DMS79 treated with DMSO at 0.1 percent for 48 hours (cell line): Measurements from ENCODE around the gene RETREG3.

ENCODE experiments used
- DNase-seq: peaks from one replicate; lab custom pipeline; 2025; lab: John Stamatoyannopoulos, UW

The RETREG3 gene

GRCh38 chr17:42612013-42612412 lies 2.8 kb upstream of the RETREG3 start:
- DNase-seq = no peak

- peak; percentile 39 for DNase-seq
These were observed 934 bp upstream of the RETREG3 start for GRCh38 chr17:42609814-42610801.

GRCh38 chr17:42608305-42609181 lies 631 bp downstream of the RETREG3 start:
- DNase-seq = peak; percentile 37

- DNase-seq = no peak
These were observed 1.4 kb downstream of the RETREG3 start for GRCh38 chr17:42607769-42608168.

GRCh38 chr17:42603318-42603717 lies 5.9 kb downstream of the RETREG3 start:
- DNase-seq = no peak

- peak; percentile 93 for DNase-seq
These were observed 10.3 kb downstream of the RETREG3 start for GRCh38 chr17:42598905-42599304.

- no peak for DNase-seq
These were observed 12.8 kb downstream of the RETREG3 start for GRCh38 chr17:42596386-42596785.

- no peak for DNase-seq
These were observed 17.8 kb downstream of the RETREG3 start for GRCh38 chr17:42591411-42591810.

- DNase-seq = no peak
These were observed 18.3 kb downstream of the RETREG3 start for GRCh38 chr17:42590886-42591285.

GRCh38 chr17:42586514-42587230 lies 22.5 kb downstream of the RETREG3 start:
- DNase-seq = no peak

- DNase-seq = no peak
These were observed 23.8 kb downstream of the RETREG3 start for GRCh38 chr17:42585353-42585752.

GRCh38 chr17:42584880-42585279 lies 24.3 kb downstream of the RETREG3 start:
- no peak for DNase-seq

- no peak for DNase-seq
These were observed 27.4 kb downstream of the RETREG3 start for GRCh38 chr17:42581744-42582270.

GRCh38 chr17:42579794-42580551 lies 29.2 kb downstream of the RETREG3 start:
- no peak for DNase-seq

- DNase-seq = peak; percentile 85
These were observed 30.8 kb downstream of the RETREG3 start for GRCh38 chr17:42578282-42578869.

- peak; percentile 89 for DNase-seq
These were observed 31.5 kb downstream of the RETREG3 start, which contains the start of gene PSMC3IP for GRCh38 chr17:42577532-42578281. PSMC3IP (minus strand) TSS chr17:42577729; CDS start chr17:42577686, 43 bp downstream.

GRCh38 chr17:42577140-42577531 lies 32.0 kb downstream of the RETREG3 start:
- peak; percentile 15 for DNase-seq

- no peak for DNase-seq
These were observed 34.7 kb downstream of the RETREG3 start for GRCh38 chr17:42574463-42574862.

GRCh38 chr17:42573095-42573494 lies 36.1 kb downstream of the RETREG3 start:
- no peak for DNase-seq
